Vagina (tissue), 2 donors: ENCODE data around the gene GEMIN7.

Source experiments
- POLR2A ChIP-seq, 2 donors: fragments of 450-650 bp; IDR thresholded peaks; one replicate each; pipeline ENCODE4 v1.6.1; 2017; ENCODE audit warnings: antibody characterized with exemption in 2 of 2, mild to moderate bottlenecking in 2 of 2, moderate library complexity in 2 of 2
- POLR2AphosphoS5 ChIP-seq, 2 donors: sonication (generic); formaldehyde crosslinking; IDR thresholded peaks; one replicate each; pipeline ENCODE4 v1.9.0; 2017; ENCODE audit warnings: antibody characterized with exemption in 2 of 2, mild to moderate bottlenecking in 2 of 2, low read depth in 1 of 2; ENCODE audit not compliant: insufficient read depth in 1 of 2
- TF ChIP-seq, protein P1 (sequence below), 3 experiments: fragments of 450-650 bp in 2 of 3; fragments of 200-600 bp in 1 of 3; sonication (generic) in 1 of 3; IDR thresholded peaks; one replicate each; pipeline ENCODE4 v1.5.1; 2017 to 2019; ENCODE audit warnings: antibody characterized with exemption in 3 of 3, mild to moderate bottlenecking in 2 of 3, moderate library complexity in 2 of 3

DNA sequence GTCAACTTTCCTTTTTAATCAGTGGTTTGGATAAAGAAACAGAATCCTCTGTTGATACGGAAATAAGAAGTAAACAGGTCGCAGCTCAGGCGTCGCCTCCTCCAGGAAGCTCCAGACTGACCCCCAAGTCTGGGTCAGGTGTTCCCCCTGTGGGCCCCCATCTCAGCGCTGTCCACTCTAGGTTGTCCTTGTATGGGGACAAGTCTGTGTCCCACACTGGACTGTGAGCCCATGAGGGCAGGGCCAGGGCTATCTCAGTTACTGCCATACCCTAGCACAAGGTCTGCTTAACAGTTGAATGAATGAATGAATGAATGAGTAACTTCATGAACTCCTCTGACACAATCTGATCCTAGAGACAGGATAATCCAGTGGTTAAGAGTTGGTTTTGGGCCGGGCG is 32.7 kb upstream of the GEMIN7 start:
- TF ChIP-seq, protein P1, sequence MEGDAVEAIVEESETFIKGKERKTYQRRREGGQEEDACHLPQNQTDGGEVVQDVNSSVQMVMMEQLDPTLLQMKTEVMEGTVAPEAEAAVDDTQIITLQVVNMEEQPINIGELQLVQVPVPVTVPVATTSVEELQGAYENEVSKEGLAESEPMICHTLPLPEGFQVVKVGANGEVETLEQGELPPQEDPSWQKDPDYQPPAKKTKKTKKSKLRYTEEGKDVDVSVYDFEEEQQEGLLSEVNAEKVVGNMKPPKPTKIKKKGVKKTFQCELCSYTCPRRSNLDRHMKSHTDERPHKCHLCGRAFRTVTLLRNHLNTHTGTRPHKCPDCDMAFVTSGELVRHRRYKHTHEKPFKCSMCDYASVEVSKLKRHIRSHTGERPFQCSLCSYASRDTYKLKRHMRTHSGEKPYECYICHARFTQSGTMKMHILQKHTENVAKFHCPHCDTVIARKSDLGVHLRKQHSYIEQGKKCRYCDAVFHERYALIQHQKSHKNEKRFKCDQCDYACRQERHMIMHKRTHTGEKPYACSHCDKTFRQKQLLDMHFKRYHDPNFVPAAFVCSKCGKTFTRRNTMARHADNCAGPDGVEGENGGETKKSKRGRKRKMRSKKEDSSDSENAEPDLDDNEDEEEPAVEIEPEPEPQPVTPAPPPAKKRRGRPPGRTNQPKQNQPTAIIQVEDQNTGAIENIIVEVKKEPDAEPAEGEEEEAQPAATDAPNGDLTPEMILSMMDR (IDR thresholded peaks at IDR 0.05): no peak
- no peak for TF ChIP-seq POLR2A (IDR thresholded peaks at IDR 0.05)
- TF ChIP-seq POLR2AphosphoS5 (IDR thresholded peaks at IDR 0.05; ENCODE audit: insufficient read depth in 1 of 2, low read depth in 1 of 2): no peak
